ENCODE data around the gene GBX2. TPM values are rescaled to one million over a fixed set of nuclear protein-coding genes. Genes with fewer than 3 reads are reported as not detected.

GBX2 gene
- total RNA-seq, 1 donor from 2014 or later: not detected

- H3K9me3 ChIP-seq: no peaks in the 10 kb centered on the region
- DNase-seq: no peak
- no peak overlapping the region for H3K4me3 ChIP-seq
- TF ChIP-seq CTCF (IDR thresholded peaks at IDR 0.05): no peak
- ATAC-seq: no peak
- H3K36me3 ChIP-seq: no peaks in the 10 kb centered on the region
- H3K4me1 ChIP-seq: no peaks in the 10 kb centered on the region
- intact Hi-C loops (cut with DNase I): no loop called here
- H3K27ac ChIP-seq: no peak overlapping the region
- H3K27me3 ChIP-seq: no peaks in the 10 kb centered on the region
These were observed 28.2 kb upstream of the GBX2 start for GRCh38 chr2:236196366-236196765.

- H3K27ac ChIP-seq: no peak overlapping the region
- DNase-seq: no peak
- no peaks in the 10 kb centered on the region for H3K4me1 ChIP-seq
- ATAC-seq: no peak
- no peaks in the 10 kb centered on the region for H3K9me3 ChIP-seq
- no peak overlapping the region for H3K4me3 ChIP-seq
- no peaks in the 10 kb centered on the region for H3K27me3 ChIP-seq
- no peaks in the 10 kb centered on the region for H3K36me3 ChIP-seq
- TF ChIP-seq CTCF (IDR thresholded peaks at IDR 0.05): no peak
- intact Hi-C loops (cut with DNase I): no loop called here
These were observed 27.5 kb upstream of the GBX2 start for GRCh38 chr2:236195726-236196125.

- Histone ChIP-seq H3K4me1 (no peaks in the 10 kb centered on the region), H3K9me3 (no peaks in the 10 kb centered on the region), H3K27ac (no peak overlapping the region), H3K36me3 (no peaks in the 10 kb centered on the region), H3K4me3 (no peak overlapping the region), H3K27me3 (no peaks in the 10 kb centered on the region)
- DNase-seq (no peak), ATAC-seq (no peak)
- intact Hi-C loops (cut with DNase I): no loop called here
- no peak for TF ChIP-seq CTCF (IDR thresholded peaks at IDR 0.05)
These were observed 26.6 kb upstream of the GBX2 start for GRCh38 chr2:236194786-236195185.

GRCh38 chr2:236193026-236193425 is 24.8 kb upstream of the GBX2 start:
- no peak for TF ChIP-seq CTCF (IDR thresholded peaks at IDR 0.05)
- Histone ChIP-seq H3K4me3 (no peak overlapping the region), H3K9me3 (no peaks in the 10 kb centered on the region), H3K27ac (no peak overlapping the region), H3K36me3 (no peaks in the 10 kb centered on the region), H3K4me1 (no peaks in the 10 kb centered on the region), H3K27me3 (no peaks in the 10 kb centered on the region)
- DNase-seq: no peak
- ATAC-seq: no peak
- intact Hi-C loops (cut with DNase I): no loop called here

- H3K4me1 ChIP-seq: no peaks in the 10 kb centered on the region
- no peaks in the 10 kb centered on the region for H3K9me3 ChIP-seq
- no peak overlapping the region for H3K4me3 ChIP-seq
- H3K27ac ChIP-seq: no peak overlapping the region
- intact Hi-C loops (cut with DNase I): no loop called here
- TF ChIP-seq CTCF (IDR thresholded peaks at IDR 0.05): no peak
- H3K27me3 ChIP-seq: no peaks in the 10 kb centered on the region
- DNase-seq (no peak), ATAC-seq (no peak)
- no peaks in the 10 kb centered on the region for H3K36me3 ChIP-seq
These were observed 22.5 kb upstream of the GBX2 start for GRCh38 chr2:236190674-236191073.

- Histone ChIP-seq H3K36me3 (no peaks in the 10 kb centered on the region), H3K9me3 (no peaks in the 10 kb centered on the region), H3K4me3 (no peak overlapping the region), H3K27ac (no peak overlapping the region), H3K27me3 (peaks cover 39% of the 10 kb centered on the region), H3K4me1 (no peaks in the 10 kb centered on the region)
- intact Hi-C loops (cut with DNase I): loop anchor here (10.0 kb wide), 1 partner anchor 410 kb away; no protein-coding TSS in a partner anchor
- no peak for ATAC-seq
- TF ChIP-seq CTCF (IDR thresholded peaks at IDR 0.05): no peak
- no peak for DNase-seq
These were observed 16.5 kb upstream of the GBX2 start for GRCh38 chr2:236184701-236185100.
